ENCODE data around the gene NTSR1.

DNA sequence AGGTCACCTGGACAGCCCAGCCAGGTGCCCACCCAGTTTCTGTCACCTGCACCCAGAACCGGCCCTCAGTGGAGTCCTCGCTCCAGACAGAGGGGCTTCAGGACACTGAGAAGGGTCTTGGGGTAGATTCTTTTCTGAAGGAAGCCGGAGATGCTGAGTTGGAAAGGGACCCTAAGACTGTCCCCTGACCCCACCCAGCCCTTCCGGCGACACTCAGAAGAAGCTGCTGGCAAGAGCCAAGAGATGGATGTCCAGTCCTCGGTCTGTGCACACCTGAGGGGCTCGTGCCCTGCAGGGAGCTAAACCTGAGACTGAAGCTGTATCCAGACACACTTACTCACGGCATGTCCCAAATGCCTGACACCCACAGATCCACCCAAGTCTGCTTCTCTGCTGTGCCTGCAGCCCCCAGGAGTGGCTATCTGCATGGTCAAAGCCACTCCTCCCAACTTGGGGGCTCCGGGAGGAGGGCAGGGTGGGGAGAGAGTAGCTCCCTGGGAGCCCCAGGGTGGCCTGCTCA lies 20.2 kb downstream of the NTSR1 start:
- TF ChIP-seq, protein P1, sequence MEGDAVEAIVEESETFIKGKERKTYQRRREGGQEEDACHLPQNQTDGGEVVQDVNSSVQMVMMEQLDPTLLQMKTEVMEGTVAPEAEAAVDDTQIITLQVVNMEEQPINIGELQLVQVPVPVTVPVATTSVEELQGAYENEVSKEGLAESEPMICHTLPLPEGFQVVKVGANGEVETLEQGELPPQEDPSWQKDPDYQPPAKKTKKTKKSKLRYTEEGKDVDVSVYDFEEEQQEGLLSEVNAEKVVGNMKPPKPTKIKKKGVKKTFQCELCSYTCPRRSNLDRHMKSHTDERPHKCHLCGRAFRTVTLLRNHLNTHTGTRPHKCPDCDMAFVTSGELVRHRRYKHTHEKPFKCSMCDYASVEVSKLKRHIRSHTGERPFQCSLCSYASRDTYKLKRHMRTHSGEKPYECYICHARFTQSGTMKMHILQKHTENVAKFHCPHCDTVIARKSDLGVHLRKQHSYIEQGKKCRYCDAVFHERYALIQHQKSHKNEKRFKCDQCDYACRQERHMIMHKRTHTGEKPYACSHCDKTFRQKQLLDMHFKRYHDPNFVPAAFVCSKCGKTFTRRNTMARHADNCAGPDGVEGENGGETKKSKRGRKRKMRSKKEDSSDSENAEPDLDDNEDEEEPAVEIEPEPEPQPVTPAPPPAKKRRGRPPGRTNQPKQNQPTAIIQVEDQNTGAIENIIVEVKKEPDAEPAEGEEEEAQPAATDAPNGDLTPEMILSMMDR (IDR thresholded peaks at IDR 0.05) = no peak
- TF ChIP-seq POLR2A (IDR thresholded peaks at IDR 0.05) = no peak

Data from Peyer's patch (tissue), 4 donors.